NCI-H1694 (cell line): Measurements from ENCODE around the gene GPR107.
"Not testable (repeated sequence)": the region's sequence is repeated elsewhere in the genome, so short reads cannot be mapped to it uniquely, and the experiment has no call there.

Experiments
- DNase-seq: peaks from one replicate; lab custom pipeline; 2025; lab: John Stamatoyannopoulos, UW

Gene GPR107

DNA sequence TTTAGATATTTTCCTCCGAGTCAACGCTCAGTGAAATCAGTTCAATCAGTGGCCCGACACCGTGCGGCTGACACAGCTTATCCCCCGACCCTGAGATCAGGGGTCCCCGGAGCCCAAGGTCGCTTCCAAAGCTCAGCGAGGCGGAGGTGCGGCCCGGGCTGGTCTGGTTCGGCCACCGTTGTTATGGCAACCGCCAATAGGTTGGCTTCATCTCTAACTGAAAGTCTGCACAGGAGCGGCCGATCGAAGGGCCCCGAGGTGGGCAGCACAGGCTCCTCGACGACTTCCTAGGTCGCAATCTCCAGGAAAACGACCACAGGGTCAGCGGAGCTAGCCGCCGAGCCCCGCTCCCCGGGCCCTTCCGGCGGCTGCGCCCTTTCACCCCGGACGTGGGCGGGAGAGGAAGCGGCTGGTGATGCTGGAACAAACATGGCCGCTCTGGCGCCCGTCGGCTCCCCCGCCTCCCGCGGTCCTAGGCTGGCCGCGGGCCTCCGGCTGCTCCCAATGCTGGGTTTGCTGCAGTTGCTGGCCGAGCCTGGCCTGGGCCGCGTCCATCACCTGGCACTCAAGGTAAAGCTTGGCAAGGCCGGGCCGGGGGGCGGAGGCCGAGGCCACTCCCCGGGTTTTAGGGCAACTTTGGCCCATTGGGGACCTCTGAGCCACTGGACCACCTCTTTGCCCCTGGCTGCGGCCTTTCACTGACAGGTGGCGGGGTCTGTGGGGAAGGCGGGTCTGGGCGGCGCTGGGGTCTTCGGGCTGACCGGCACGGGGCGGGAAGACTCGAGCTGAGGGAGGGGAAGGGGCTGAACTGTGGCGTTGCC, at the start of gene GPR107:
GPR107 (plus strand) TSS at position 403 of the 821 bp plus-strand sequence; CDS start at position 430, 27 bp downstream.
- DNase-seq, result no peak

DNA sequence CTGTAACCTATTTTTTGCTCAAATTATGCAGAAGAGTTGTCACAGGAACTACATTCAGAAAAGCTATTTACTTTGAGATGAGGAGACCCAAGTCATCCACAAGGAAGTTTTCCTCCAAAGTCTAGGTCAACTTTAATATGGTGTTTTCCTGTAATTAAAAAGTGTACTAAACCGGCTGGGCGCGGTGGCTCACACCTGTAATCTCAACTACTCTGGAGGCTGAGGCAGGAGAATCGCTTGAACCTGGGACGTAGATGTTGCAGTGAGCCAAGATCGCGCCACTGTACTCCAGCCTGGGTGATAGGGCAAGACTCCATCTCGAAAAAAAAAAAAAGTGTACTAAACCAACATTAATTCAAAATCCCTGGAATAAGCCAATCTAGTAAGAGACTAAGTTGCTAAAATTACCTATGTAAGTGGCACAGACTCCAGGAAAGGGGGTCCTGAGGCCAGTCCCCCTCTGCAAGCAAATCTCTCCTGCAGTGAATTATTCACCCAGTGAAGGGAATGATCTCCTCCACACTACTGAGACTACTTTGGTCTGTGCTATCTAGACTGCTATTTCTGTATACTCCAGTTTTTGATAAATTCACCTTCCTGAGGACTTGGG, 49.7 kb upstream of the GPR107 start:
- DNase-seq, result no peak

DNA sequence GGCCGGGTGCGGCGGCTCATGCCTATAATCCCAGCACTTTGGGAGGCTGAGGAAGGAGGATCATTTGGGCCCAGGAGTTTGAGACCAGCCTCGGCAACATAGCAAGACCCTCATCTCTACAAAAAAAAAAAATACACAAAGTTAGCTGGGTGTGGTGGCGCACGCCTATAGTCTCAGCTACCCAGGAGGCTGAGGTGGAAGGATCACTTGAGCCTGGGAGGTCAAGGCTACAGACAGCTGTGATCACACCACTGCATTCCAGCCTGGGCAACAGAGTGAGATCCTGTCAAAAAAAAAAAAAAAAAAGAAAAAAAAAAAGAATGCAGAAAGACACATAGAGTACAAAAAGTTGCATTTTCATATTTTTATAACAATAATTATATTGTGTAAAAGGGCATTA, 46.8 kb upstream of the GPR107 start:
- not testable (repeated sequence) for DNase-seq

DNA sequence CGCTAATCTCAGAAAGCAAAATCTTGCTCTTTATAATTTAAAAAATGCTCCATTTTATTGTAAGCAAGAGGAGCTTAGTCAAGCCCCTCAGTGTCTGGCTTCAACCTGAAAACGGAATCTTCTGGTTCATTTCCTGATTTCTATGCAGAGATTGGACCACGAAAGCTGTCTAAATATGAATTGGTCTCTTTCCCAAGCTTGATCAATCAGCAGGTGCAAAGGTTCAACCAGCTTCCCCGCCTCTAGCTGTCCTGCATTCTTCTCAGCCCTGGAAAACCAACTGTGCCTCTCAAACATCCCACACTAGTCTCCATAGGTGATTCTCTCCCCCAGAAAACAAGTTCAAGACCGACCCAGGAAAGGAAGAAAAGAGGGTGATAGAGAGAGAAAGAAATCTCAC, 45.2 kb upstream of the GPR107 start:
- DNase-seq, result no peak

DNA sequence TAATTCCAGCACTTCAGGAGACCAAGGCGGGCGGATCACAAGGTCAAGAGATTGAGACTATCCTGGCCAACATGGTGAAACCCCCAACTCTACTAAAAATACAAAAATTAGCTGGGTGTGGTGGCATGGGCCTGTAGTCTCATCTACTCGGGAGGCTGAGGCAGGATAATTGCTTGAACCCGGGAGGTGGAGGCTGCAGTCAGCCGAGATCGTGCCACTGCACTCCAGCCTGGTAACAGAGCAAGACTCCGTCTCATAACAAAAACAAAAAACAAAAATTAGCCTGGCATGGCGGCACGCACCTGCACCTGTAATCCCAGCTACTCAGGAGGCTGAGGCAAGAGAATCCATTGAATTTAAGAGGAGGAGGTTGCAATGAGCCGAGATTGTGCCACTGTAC, 44.2 kb upstream of the GPR107 start:
- not testable (repeated sequence) for DNase-seq

DNA sequence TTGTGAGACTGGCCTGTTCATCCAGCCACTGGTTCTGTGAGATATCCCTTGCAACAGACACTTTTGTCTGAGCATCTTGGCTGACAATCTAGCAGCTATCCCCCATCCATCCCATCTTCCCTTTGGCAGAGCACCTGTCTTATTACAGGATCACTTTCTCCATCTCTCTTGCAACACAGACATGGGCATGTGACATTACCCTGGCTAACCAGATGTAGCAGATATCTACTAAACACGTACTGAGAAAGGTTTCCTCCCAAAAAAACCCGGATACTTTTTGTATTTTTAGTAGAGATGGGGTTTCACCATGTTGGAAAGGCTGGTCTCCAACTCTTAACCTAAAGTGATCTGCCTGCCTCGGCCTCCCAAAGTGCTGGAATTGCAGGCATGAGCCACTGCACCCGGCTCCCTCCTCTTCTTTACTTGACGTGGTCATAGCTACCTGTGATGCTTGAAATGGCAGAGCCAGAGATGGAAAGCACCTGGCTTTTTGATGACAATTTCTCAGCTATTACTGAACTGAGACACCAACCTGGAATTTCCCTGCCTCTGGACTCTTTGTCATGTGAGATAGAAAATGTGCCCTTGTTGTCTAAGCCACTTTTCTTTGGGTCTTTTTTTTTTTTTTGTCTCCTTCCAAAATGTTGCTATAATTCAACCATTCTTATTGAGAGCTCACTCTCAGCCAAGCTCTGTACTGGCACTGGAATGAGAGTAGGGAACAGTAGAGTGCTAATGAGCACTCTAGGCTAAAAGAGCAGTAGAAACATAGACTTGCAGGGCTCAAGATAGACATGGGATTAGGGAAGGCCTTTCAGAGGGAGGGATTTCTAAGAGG, 43.3 kb upstream of the GPR107 start:
- DNase-seq, result no peak

DNA sequence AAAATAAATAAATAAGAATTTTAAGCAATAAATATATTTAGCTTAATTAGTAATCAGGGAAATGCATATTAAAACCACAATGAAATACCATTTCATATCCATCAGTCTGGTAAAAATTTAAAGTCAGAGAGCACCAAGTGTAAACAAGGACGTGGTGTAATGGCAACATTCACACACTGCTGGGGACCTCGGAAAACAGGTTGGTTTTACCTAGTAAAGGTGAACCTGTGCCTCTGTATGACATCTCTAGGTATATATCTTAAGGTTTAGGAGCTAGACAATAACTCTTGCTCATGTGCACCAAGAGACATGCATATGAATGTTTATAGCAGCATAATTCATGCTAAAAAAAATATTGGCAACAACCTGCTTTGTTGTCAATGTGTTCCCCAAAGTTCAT, 40.4 kb upstream of the GPR107 start:
- no peak for DNase-seq

DNA sequence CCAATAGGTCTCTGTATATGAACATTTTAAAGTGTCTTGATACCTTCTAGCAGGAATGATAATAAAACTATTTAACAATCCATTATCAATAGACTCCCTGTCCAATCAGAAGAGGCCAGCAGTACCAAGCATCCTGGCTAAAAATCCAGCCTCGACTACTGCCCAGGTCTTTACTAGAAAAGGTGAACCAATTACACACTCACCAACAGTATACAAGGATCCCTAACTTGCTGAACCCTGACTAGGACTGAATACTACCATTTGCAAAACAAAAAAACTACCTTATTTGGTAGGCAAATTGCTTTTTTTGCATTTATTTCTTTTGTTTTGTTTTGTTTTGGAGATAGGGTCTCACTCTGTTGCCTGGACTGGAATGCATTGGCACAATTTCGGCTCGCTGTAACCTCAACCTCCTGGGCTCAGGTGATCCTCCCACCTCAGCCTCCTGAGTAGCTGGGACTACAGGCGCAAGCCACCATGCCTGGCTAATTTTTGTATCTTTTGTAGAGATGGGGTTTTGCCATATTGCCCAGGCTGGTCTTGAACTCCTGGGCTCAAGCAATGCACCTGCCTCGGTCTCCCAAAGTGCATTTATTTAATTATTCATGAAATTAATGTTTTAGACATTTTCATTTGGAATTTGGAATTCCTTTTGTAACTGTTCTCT, 38.2 kb upstream of the GPR107 start:
- no peak for DNase-seq

DNA sequence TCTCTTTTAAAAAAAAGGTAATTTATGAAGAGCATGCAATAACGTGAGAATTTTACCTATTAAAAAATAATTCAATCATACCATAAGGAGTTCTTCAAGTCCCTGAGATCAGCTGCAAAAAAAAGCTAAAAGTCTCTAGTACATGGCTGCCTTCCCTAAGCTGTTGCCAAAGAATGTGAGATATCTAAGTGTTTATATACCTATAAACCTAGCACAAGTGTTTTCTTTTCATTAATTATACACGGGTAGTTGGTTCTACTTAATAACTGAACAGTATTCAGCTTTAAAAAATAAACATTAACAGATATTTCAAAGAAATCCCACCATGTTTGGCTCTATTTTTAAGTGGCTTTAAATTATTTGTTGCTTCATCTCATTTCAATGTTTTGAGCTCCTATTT, 36.6 kb upstream of the GPR107 start:
- no peak for DNase-seq

DNA sequence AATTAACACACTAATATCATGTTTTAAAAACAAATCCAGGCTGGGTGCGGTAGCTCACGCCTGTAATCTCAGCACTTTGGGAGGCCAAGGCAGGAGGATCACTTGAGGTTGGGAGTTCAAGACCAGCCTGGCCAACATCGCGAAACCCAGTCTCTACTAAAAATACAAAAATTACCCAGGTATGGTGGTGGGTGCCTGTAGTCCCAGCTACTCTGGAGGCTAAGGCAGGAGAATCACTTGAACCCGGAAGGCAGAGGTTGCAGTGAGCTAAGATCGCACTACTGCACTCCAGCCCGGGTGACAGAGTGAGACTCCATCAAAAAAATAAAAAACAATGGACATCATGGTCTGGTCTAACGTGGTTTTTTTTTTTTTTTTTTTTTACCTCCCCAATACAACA, 36.2 kb upstream of the GPR107 start:
- not testable (repeated sequence) for DNase-seq

DNA sequence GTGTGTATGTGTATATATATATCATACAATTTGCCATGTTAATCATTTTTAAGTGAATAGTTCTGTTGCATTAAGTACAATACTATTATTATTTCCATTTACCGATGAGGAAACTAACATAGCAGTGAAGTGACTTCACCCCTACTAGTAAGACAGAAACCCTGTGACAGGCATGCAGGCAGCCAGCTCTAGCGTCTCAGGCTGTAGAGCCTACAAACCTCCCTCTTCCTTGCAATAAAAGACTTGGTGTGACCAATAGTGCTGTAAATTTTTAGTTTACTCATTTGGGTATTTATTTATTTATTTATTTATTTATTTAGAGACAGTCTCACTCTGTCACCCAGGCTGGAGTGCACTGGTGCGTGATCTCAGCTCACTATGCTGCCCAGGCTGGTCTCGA, 35.4 kb upstream of the GPR107 start:
- DNase-seq, result no peak

DNA sequence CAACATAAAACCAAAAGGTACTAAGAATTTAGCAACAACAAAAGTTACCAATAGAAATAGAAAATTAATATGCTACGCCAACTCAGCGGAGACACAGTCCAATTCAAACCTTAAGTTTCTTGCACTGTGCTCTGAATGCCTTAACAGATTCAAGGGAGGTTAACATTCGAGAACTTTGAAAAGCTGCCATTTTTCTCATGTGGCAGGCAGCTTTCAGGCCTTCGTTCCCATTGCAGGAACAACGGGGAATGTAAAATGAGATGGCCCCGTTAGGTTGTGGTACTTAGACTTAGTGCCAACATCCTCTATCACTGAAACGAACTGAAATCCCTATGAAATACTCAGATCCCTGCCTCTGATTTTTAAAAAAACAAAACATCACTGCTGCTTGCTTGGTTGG, 33.1 kb upstream of the GPR107 start:
- DNase-seq, result no peak

DNA sequence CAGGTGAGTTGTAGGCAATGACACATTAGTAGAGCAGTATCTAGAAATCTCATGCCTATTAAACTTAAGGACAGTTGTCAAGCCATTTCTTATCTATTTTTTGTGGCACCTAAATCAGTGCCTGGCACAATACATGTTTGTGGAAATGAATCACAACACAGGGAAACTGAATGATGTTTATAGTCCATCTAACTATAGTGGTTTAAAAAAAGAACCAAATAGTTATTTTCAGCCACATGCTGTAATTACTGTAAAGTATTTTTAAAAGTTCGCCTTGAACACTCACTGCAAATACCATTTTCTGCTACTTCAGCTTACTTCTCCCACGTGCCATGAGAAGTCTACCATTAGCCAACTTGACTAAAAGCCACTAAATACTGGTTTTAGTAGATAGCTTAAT, 32.6 kb upstream of the GPR107 start:
- DNase-seq, result no peak

DNA sequence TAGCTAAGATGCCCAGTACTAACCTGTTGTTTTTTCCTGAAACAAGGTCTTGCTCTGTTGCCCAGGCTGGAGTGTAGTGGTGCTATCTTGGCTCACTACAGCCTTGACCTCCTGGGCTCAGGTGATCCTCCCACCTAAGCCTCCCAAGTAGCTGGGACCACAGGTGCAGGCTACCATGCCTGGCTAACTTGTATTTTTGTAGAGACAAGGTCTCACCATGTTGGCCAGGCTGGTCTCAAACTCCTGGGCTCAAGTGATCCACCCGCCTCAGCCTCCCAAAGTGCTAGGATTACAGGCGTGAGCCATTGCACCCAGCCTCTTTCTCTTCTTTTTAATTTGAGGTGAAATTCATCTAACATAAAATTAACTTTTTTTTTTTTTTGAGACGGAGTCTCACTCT, 31.9 kb upstream of the GPR107 start:
- not testable (repeated sequence) for DNase-seq

DNA sequence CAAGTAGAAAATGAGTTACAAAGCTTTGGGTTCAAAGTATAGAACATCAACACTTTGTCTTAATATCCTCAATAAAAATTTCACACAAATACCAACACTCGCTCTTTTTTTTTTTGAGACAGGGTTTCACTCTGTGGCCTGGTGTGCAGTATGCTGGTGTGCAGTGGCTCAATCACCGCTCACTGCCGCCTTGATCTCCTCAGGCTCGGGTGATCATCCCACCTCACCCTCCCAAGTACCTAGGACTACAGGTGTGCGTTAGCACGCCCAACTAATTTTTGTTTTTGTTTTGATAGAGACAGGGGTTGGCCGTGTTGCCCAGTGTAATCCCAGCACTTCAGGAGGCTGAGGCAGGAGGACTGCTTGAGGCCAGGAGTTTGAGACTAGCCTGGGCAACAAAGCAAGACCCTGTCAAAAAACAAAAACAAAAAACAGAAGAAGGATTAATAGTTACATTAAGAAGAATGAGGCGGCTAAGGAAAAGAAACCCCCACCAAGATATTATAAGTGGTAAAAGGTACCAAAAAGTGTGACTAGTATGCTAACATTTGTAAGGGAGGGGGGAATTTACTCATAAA, 31.1 kb upstream of the GPR107 start:
- DNase-seq, result no peak

DNA sequence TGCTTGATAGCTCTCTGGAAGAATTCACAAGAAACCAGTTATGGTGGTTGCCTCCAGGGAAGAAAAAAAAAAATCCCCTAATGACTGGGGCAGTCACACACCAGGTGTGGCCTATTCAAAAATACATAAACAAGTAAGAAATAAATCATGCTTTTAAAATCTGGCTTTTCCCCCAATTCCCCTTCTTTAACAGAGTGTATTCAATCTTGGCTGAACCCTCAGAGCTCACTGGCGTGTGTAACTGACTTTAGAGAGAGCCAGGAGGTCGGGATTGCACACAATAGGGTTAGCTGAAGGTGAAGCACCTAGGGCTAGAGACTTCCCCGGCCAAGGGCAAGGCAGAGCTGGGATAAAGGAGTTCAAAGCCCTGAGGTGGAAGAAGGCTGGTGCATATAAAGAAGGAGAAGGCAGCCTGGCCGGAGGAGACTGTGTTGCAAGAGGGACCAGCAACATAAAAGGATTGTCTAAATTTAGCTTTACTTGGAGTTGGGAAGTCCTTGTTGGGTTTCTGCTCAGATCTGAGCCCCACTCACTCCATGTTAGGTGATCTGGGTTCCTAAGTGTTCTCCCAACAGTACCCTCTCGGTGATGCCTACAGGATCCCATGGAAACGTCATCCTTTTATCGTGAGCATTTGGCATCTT, 30.4 kb upstream of the GPR107 start:
- DNase-seq, result no peak

DNA sequence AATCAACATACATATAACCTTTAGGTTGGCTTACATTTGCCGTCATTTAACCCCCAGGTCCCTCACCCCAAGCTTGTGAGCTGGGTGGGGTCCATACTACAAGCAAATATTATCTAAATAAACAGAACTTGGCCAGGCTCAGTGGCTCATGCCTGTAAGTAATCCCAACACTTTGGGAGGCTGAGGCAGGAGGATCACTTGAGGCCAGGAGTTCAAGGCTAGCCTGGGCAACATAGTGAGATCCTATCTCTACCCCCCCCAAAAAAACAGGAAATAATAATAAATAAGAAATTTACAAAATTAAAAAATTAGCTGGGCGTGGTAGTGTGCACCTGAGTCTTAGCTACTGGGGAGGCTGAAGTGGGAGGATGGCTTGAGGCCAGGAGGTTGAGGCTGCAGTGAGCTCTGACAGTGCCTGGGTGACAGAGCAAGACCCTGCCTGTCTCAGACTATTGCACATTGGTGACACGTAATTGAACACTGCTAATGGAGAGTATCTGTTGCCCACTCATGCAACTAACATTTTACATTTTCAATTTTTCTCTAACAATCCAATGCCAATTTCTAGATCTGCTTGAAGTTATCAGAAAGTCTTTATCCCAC, 29.6 kb upstream of the GPR107 start:
- DNase-seq, result no peak

DNA sequence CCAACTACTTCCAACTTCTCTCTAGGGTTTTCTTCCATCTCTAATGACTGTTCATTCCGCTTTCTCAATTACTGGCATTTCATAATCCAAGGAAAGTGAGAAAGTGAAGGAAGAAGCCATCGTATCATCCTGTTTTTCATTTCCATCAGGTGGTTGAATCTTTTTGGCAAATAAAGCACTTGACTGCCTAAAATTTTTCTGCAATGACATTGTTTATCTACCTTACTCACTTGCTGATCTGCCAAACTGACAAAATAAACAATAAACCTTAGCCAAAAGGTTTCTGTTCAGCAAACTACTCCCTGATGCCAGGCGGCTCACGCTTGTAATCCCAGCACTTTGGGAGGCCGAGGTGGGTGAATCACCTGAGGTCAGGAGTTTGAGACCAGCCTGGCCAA, 29.1 kb upstream of the GPR107 start:
- DNase-seq, result no peak

DNA sequence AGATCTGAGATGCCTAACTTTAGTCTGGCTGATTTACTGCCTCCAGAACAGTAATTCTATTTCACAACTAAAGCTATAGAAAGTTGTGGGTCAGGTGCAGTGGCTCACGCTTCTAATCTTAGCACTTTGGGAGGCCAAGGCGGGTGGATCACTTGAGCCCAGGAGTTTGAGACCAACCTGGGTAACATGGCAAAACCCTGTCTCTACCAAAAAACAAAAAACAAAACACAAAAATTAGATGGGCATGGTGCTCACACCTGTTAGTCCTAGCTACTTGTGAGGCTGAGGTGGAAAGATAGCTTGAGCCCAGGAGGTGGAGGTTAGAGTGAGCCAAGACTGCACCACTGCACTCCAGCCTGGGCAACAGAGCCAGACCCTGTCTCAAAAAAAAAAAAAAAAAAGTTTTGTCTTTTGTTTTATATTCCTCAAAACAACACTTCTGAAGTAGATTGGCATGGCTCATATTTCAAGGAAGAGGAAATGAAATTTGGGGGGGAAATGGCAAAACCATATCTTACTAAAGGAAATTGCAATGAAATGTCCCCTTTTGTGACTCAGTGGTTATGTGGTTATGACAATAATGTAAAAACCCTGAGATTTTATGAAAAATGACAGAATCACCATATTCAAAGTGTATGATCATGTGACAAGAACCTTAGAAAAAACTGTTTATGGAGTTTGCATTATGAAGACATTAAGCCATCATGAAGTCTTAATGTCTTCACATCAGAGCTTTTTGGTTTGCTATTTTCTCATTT, 26.9 kb upstream of the GPR107 start:
- no peak for DNase-seq
